ENCODE data around the gene SPAG17. TPM values are rescaled to one million over a fixed set of nuclear protein-coding genes. Genes with fewer than 3 reads are reported as not detected.

Gene SPAG17
- total RNA-seq, 2 experiments from 2014 or later, result not detected

DNA sequence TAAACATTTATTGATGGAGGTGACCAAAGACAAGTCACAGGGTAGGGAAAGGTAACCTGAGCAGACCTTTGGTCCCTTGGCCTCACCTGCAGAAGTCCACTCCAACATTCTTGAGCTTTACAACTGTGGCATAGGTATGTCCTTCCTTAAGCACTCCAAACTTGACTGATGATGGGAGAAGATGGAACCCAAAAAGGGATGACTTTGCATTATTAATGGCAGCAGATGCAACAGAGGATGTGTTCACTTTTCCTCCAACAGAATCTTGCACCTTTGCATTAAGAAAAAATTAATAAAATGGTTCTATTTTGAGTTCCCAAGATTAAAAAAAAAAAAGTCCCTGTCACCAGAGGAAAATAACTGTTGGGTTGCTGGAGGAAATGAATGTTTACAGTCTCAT lies 213.3 kb downstream of the SPAG17 start:
- CTCF ChIA-PET, result no interaction called here
- POLR2A ChIA-PET, result no interaction called here
- DNase-seq, result no peak
- H3K36me3 Mint-ChIP-seq, result no peaks in the 10 kb centered on the region
- no peak overlapping the region for H3K27ac Mint-ChIP-seq
- H3K4me3 Mint-ChIP-seq, result no peak overlapping the region
- no peaks in the 10 kb centered on the region for H3K9me3 Mint-ChIP-seq
- intact Hi-C loops (cut with micrococcal nuclease), result no loop called here
- peaks cover 3% of the 10 kb centered on the region for H3K27me3 Mint-ChIP-seq
- no peaks in the 10 kb centered on the region for H3K4me1 Mint-ChIP-seq (ENCODE audit: low read depth)

DNA sequence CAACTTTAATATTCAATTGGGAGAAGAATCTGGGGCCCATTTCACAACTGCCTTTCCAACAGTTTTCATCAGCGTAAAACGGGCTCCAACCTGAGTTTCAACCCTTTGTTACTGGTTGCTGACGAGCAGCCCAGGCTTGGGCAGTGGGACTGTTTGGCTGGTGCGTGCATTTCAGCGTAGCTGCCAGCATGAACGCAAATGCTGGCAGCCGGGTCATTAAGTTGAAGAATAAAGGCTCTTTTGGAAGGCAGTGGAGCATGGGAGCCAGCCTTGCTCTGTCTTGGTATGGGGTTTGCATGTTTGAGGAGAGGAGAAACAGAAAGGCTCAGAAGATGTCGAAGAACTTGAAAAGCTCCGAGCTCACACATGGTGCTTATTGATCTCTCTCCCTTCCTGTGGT lies 214.8 kb downstream of the SPAG17 start:
- no peaks in the 10 kb centered on the region for H3K36me3 Mint-ChIP-seq
- H3K27ac Mint-ChIP-seq, result no peak overlapping the region
- H3K9me3 Mint-ChIP-seq, result no peaks in the 10 kb centered on the region
- intact Hi-C loops (cut with micrococcal nuclease), result no loop called here
- ChIA-PET POLR2A (no interaction called here), CTCF (no interaction called here)
- H3K4me1 Mint-ChIP-seq (ENCODE audit: low read depth), result no peaks in the 10 kb centered on the region
- DNase-seq, result no peak
- no peak overlapping the region for H3K4me3 Mint-ChIP-seq
- H3K27me3 Mint-ChIP-seq, result peaks cover 3% of the 10 kb centered on the region

DNA sequence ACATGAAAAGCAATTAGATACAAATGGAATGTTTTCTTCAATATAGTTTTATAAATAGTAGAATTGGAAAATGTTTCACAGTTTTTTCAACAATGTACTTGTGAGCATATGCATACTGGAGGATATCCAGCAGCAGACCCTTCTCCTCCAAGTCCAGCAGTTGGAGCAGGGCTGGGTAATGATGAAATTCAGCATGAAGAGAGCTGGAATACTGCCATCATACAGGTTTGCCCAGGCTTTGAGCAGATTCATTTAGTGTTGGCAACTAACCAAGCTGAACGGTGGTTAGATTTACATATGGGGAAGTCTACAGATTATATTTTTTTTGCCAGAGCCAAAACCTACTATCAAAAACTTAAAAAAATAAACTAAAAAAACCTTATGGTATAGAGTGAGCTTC lies 217.1 kb downstream of the SPAG17 start:
- Mint-ChIP-seq H3K27ac (no peak overlapping the region), H3K4me1 (ENCODE audit: low read depth) (peaks cover 9% of the 10 kb centered on the region), H3K27me3 (peaks cover 3% of the 10 kb centered on the region), H3K9me3 (no peaks in the 10 kb centered on the region), H3K36me3 (peaks cover 3% of the 10 kb centered on the region), H3K4me3 (no peak overlapping the region)
- ChIA-PET CTCF (no interaction called here), POLR2A (no interaction called here)
- no peak for DNase-seq
- intact Hi-C loops (cut with micrococcal nuclease), result no loop called here

DNA sequence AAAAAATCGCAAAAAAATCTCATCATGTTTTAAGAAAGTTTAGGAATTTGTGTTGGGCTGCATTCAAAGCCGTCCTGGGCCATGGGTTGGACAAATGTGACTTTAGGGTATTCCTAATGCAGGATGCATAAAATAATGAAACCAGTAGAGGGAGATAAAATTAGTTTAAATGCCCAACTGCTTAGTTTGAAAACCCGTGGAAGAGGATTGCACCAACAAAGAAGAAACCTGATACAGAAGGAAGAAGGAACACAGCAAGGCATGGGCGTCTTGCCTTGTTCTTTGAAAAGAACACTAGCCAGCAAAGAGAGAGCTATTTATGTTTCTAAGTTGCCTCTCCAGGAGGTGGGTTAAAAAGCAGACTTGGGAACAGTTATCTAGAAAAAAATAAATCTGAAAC lies 217.6 kb downstream of the SPAG17 start:
- POLR2A ChIA-PET, result no interaction called here
- no peak for DNase-seq
- Mint-ChIP-seq H3K36me3 (peaks cover 5% of the 10 kb centered on the region), H3K4me1 (ENCODE audit: low read depth) (peaks cover 9% of the 10 kb centered on the region), H3K27ac (no peak overlapping the region), H3K9me3 (no peaks in the 10 kb centered on the region), H3K27me3 (peaks cover 3% of the 10 kb centered on the region), H3K4me3 (no peak overlapping the region)
- CTCF ChIA-PET, result no interaction called here
- intact Hi-C loops (cut with micrococcal nuclease), result no loop called here

GRCh38 chr1:117964290-117965038 lies 220.6 kb downstream of the SPAG17 start:
- Mint-ChIP-seq H3K36me3 (peaks cover 15% of the 10 kb centered on the region), H3K4me3 (no peak overlapping the region), H3K4me1 (ENCODE audit: low read depth) (peaks cover 9% of the 10 kb centered on the region), H3K27me3 (no peaks in the 10 kb centered on the region), H3K27ac (peak overlapping the region; percentile 38), H3K9me3 (no peaks in the 10 kb centered on the region)
- ChIA-PET CTCF (no interaction called here), POLR2A (no interaction called here)
- no peak for DNase-seq
- intact Hi-C loops (cut with micrococcal nuclease), result no loop called here

GRCh38 chr1:117959364-117959763 lies 225.7 kb downstream of the SPAG17 start:
- CTCF ChIA-PET, result no interaction called here
- peaks cover 54% of the 10 kb centered on the region for H3K36me3 Mint-ChIP-seq
- H3K4me1 Mint-ChIP-seq (ENCODE audit: low read depth), result peaks cover 5% of the 10 kb centered on the region

GRCh38 chr1:117952386-117952785 lies 232.6 kb downstream of the SPAG17 start:
- H3K36me3 Mint-ChIP-seq, result peaks cover 74% of the 10 kb centered on the region
- POLR2A ChIA-PET, result no interaction called here
- no peaks in the 10 kb centered on the region for H3K4me1 Mint-ChIP-seq (ENCODE audit: low read depth)

More at GRCh38 chr1:117959364-117959763, 225.7 kb downstream of the SPAG17 start:
- no peaks in the 10 kb centered on the region for H3K9me3 Mint-ChIP-seq
- intact Hi-C loops (cut with micrococcal nuclease), result no loop called here
- no peak overlapping the region for H3K4me3 Mint-ChIP-seq
- no peak overlapping the region for H3K27ac Mint-ChIP-seq
- POLR2A ChIA-PET, result no interaction called here
- H3K27me3 Mint-ChIP-seq, result no peaks in the 10 kb centered on the region
- DNase-seq, result no peak

GRCh38 chr1:117942293-117942692 lies 242.7 kb downstream of the SPAG17 start:
- H3K4me3 Mint-ChIP-seq, result no peak overlapping the region
- no peaks in the 10 kb centered on the region for H3K27me3 Mint-ChIP-seq
- intact Hi-C loops (cut with micrococcal nuclease), result no loop called here
- peaks cover 67% of the 10 kb centered on the region for H3K36me3 Mint-ChIP-seq
- no peaks in the 10 kb centered on the region for H3K4me1 Mint-ChIP-seq (ENCODE audit: low read depth)
- CTCF ChIA-PET, result no interaction called here
- no peak overlapping the region for H3K27ac Mint-ChIP-seq
- no peaks in the 10 kb centered on the region for H3K9me3 Mint-ChIP-seq
- no peak for DNase-seq
- POLR2A ChIA-PET, result no interaction called here

More at GRCh38 chr1:117952386-117952785, 232.6 kb downstream of the SPAG17 start:
- no peak overlapping the region for H3K27ac Mint-ChIP-seq
- no peaks in the 10 kb centered on the region for H3K9me3 Mint-ChIP-seq
- no peaks in the 10 kb centered on the region for H3K27me3 Mint-ChIP-seq
- CTCF ChIA-PET, result no interaction called here
- intact Hi-C loops (cut with micrococcal nuclease), result no loop called here
- DNase-seq, result no peak
- no peak overlapping the region for H3K4me3 Mint-ChIP-seq

DNA sequence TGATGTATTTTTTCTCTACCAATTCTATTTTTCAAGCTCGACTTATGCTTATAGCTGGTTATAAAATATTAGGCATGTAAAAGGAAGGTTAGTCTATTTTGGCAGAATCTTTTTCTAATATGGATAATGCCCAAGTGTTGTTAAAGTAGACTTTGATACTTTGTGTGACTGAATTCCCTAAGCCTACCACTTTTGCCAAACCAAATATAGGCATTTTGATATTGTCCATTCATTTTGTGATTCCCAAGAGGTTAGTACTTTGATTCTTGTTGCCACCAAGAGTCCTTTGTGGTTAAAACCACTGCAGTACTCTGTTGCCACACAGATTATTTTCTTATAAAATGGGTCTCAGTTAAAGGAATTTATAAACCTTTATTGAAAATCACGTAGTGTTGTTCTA lies 251.3 kb downstream of the SPAG17 start:
- intact Hi-C loops (cut with micrococcal nuclease), result no loop called here
- Mint-ChIP-seq H3K27ac (no peak overlapping the region), H3K4me1 (ENCODE audit: low read depth) (peaks cover 31% of the 10 kb centered on the region), H3K4me3 (no peak overlapping the region), H3K27me3 (no peaks in the 10 kb centered on the region), H3K36me3 (peaks cover 47% of the 10 kb centered on the region), H3K9me3 (no peaks in the 10 kb centered on the region)
- no peak for DNase-seq
- ChIA-PET CTCF (interaction anchor here (1.6 kb wide), 1 partner anchor 38 kb away, joined by 4 read pairs; no protein-coding TSS in a partner anchor), POLR2A (no interaction called here)

DNA sequence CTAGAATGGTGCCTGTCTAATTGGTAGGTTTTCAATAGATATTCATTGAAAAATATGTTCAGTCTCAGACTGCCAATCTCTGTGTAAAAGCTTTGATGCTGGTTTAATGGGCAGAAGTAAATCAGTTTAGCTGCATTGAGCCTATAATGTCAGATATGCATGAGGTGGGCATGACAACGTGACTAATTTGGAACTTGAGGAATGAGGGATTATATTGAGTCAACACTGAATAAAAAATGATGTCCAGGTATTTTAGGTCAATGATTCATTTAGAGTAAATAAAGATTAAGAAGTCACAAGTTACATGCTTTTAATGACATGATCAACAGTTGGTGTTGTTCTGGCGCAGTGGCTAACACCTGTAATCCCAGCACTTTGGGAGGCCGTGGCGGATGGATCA lies 252.5 kb downstream of the SPAG17 start:
- ChIA-PET POLR2A (no interaction called here), CTCF (interaction anchor here (1.6 kb wide), 1 partner anchor 36 kb away, joined by 4 read pairs; no protein-coding TSS in a partner anchor)
- peaks cover 35% of the 10 kb centered on the region for H3K36me3 Mint-ChIP-seq
- H3K9me3 Mint-ChIP-seq, result no peaks in the 10 kb centered on the region
- no peak overlapping the region for H3K27ac Mint-ChIP-seq
- DNase-seq, result no peak
- intact Hi-C loops (cut with micrococcal nuclease), result no loop called here
- H3K4me3 Mint-ChIP-seq, result no peak overlapping the region
- H3K27me3 Mint-ChIP-seq, result no peaks in the 10 kb centered on the region
- H3K4me1 Mint-ChIP-seq (ENCODE audit: low read depth), result peaks cover 40% of the 10 kb centered on the region

- H3K27ac Mint-ChIP-seq, result peak overlapping the region; percentile 86
- H3K9me3 Mint-ChIP-seq, result no peaks in the 10 kb centered on the region
- H3K36me3 Mint-ChIP-seq, result peaks cover 24% of the 10 kb centered on the region
- CTCF ChIA-PET, result interaction anchor here (1.2 kb wide), 1 partner anchor 35 kb away, joined by 4 read pairs; no protein-coding TSS in a partner anchor
- POLR2A ChIA-PET, result interaction anchor here (1.1 kb wide), 1 partner anchor 20 kb away, joined by 3 read pairs; no protein-coding TSS in a partner anchor
- intact Hi-C loops (cut with micrococcal nuclease), result no loop called here
- H3K4me1 Mint-ChIP-seq (ENCODE audit: low read depth), result peaks cover 48% of the 10 kb centered on the region
- DNase-seq, result no peak
- H3K27me3 Mint-ChIP-seq, result no peaks in the 10 kb centered on the region
- peak overlapping the region; percentile 96 for H3K4me3 Mint-ChIP-seq
Observed at GRCh38 chr1:117930484-117930883, 254.5 kb downstream of the SPAG17 start.

- POLR2A ChIA-PET, result interaction anchor here (1.1 kb wide), 1 partner anchor 20 kb away, joined by 3 read pairs; no protein-coding TSS in a partner anchor
- Mint-ChIP-seq H3K27me3 (no peaks in the 10 kb centered on the region), H3K27ac (peak overlapping the region; percentile 86), H3K36me3 (peaks cover 24% of the 10 kb centered on the region), H3K4me1 (ENCODE audit: low read depth) (peaks cover 48% of the 10 kb centered on the region), H3K4me3 (peak overlapping the region; percentile 96), H3K9me3 (no peaks in the 10 kb centered on the region)
- intact Hi-C loops (cut with micrococcal nuclease), result no loop called here
- DNase-seq, result no peak
- CTCF ChIA-PET, result interaction anchor here (1.2 kb wide), 1 partner anchor 35 kb away, joined by 4 read pairs; no protein-coding TSS in a partner anchor
Observed at GRCh38 chr1:117930173-117930447, 254.9 kb downstream of the SPAG17 start.
